Cardiac atrium fibroblast (primary cell): ENCODE results near the gene MIF. TPM values are rescaled to one million over a fixed set of nuclear protein-coding genes. Genes with fewer than 3 reads are reported as not detected.

Experiments
- total RNA-seq: library from RNA; depleted of rRNA; stranded (reverse); fragments of >200 nt; gene quantifications from 2 replicates; pipeline ENCODE4 v1.2.3, GENCODE V29; 2015

MIF gene
- total RNA-seq, result 833 and 861 TPM in 2 replicates

DNA sequence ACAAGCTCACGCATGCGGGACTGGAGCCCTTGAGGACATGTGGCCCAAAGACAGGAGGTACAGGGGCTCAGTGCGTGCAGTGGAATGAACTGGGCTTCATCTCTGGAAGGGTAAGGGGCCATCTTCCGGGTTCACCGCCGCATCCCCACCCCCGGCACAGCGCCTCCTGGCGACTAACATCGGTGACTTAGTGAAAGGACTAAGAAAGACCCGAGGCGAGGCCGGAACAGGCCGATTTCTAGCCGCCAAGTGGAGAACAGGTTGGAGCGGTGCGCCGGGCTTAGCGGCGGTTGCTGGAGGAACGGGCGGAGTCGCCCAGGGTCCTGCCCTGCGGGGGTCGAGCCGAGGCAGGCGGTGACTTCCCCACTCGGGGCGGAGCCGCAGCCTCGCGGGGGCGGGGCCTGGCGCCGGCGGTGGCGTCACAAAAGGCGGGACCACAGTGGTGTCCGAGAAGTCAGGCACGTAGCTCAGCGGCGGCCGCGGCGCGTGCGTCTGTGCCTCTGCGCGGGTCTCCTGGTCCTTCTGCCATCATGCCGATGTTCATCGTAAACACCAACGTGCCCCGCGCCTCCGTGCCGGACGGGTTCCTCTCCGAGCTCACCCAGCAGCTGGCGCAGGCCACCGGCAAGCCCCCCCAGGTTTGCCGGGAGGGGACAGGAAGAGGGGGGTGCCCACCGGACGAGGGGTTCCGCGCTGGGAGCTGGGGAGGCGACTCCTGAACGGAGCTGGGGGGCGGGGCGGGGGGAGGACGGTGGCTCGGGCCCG, at the start of gene MIF:
MIF (plus strand) TSS at position 439 of the 765 bp plus-strand sequence; CDS start at position 531, 92 bp downstream.

DNA sequence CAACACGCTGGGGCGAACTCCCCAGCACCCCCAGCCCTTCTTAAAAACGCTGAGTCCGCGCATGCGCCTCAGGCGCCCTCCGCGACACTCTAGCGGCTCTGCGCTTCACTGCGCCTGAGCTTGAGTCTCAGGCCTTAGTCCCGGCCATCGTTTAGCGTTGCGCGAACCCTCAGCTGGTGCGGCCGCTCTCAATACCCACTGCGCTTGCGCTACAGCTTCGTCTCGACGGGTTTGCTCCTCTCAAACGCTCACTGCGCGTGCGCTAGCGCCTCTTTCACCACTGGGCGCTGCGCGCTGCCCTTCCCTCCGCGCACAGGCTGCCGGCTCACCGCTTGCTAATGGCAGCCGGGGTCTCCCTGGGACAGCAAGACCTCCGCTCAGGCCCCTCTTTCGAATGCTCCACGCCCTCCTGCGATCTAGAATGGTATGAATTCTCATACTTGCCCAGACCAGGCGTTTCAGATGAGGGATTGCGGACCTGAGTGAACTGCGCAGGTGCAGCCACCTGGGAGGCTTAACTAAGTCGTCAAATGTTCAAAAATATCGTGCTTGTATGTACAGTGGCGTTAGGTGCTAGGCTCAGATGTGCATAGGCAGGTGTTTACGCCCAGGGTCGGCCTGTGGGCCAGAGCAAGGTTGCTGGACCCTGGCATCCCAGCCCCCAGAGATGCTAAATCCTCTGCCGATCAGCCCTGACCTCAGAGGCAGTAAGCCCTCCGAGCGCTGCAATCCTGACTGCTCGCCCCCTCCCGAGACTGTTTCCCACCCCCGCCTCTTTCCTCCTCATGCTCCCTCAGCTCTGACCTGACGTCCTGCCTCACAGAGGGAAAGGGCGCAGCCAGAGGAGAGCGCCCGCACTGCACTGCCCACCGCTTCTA, 36.3 kb upstream of the MIF start, which contains the start of gene SLC2A11:
SLC2A11 (plus strand) TSS at position 270 of the 878 bp plus-strand sequence; CDS start at position 395, 125 bp downstream.

Other genes with a start within 250 kb of the MIF start
- not detected in 2 replicates for gene RGL4, start 203.4 kb upstream of the MIF start, total RNA-seq
- gene ZNF70, start 143.3 kb upstream of the MIF start, total RNA-seq, result 4.9 and 5.0 TPM in 2 replicates
- gene VPREB3, start 140.0 kb upstream of the MIF start, total RNA-seq, result not detected in 2 replicates
- not detected in 2 replicates for gene C22orf15, start 131.4 kb upstream of the MIF start, total RNA-seq
- gene CHCHD10, start 126.4 kb upstream of the MIF start, total RNA-seq, result 0.36 and 1.1 TPM in 2 replicates
- gene MMP11, start 121.5 kb upstream of the MIF start, total RNA-seq, result 2.0 and 6.8 TPM in 2 replicates
- gene SMARCB1, start 107.4 kb upstream of the MIF start, total RNA-seq, result 72.4 and 83.8 TPM in 2 replicates
- gene DERL3, start 55.4 kb upstream of the MIF start, total RNA-seq, result under 0.01 and 0.16 TPM in 2 replicates
- 4.3 and 11.3 TPM in 2 replicates for gene SLC2A11, start 36.5 kb upstream of the MIF start, total RNA-seq
- gene GSTT2B, start 66.8 kb downstream of the MIF start, total RNA-seq, result 0.97 and 1.4 TPM in 2 replicates
- 0.16 TPM in 1 of 2 replicates, not detected in the other for gene DDTL, start 72.5 kb downstream of the MIF start, total RNA-seq
- 129 and 180 TPM in 2 replicates for gene DDT, start 80.1 kb downstream of the MIF start, total RNA-seq
- not detected in 2 replicates for gene GSTT2, start 85.8 kb downstream of the MIF start, total RNA-seq
- gene GSTT4, start 111.1 kb downstream of the MIF start, total RNA-seq, result not detected in 2 replicates
- gene CABIN1, start 116.9 kb downstream of the MIF start, total RNA-seq, result 20.9 and 28.5 TPM in 2 replicates